Erythroblast (primary cell): Measurements from ENCODE around the gene TMEM187.

ENCODE experiments used
- GATA1 ChIP-seq: IDR thresholded peaks from 2 replicates; pipeline ENCODE4 v1.6.1; 2011; ENCODE audit warnings: low read depth, mild to moderate bottlenecking, control low read depth, low read length, moderate library complexity
- POLR2A ChIP-seq: IDR thresholded peaks from 2 replicates; pipeline ENCODE4 v1.6.1; 2011; ENCODE audit warnings: mild to moderate bottlenecking, low read length

GRCh38 chrX:154022108-154022507 is 49.6 kb downstream of the TMEM187 start:
- no peak for TF ChIP-seq POLR2A
- TF ChIP-seq GATA1, result no peak
